H1 (cell line): ENCODE data around the gene LIMS1. TPM values are rescaled to one million over a fixed set of nuclear protein-coding genes. Genes with fewer than 3 reads are reported as not detected.
"Not testable (repeated sequence)": the region's sequence is repeated elsewhere in the genome, so short reads cannot be mapped to it uniquely, and the experiment has no call there.

ENCODE experiments used
- CTCF ChIA-PET: fragments of 300-600 bp; sonication (Branson Sonifier 250); formaldehyde crosslinking; loops from one replicate; lab custom pipeline; 2021; ENCODE audit not compliant: partially characterized antibody; lab: Charles Lee
- POLR2A ChIA-PET: fragments of 300-600 bp; sonication (Branson Sonifier 250); formaldehyde crosslinking; loops from one replicate; lab custom pipeline; 2021; ENCODE audit warnings: inconsistent platforms; ENCODE audit not compliant: partially characterized antibody; lab: Charles Lee
- DNase-seq, 2 experiments: peaks; one replicate each; pipeline versions ENCODE4 v3.0.0 to v3.0.0-alpha.2; 2010 to 2022; ENCODE audit warnings: low spot score in 2 of 2, low read depth in 1 of 2, mixed read lengths in 1 of 2
- FAIRE-seq: peaks from 2 replicates; lab custom pipeline; 2011; peaks lifted over from hg19 to GRCh38; lab: Jason Lieb, UNC
- H2AFZ ChIP-seq: 2 replicates; pipeline ENCODE4 v1.8.1; 2012; ENCODE audit warnings: low read length, inconsistent platforms
- H2AK5ac ChIP-seq: 2 replicates; pipeline ENCODE4 v1.6.1; 2013; ENCODE audit warnings: low read depth, low read length
- H2BK120ac ChIP-seq: replicated peaks from 2 replicates; pipeline ENCODE3; 2013; ENCODE audit warnings: low read depth, low read length, inconsistent platforms
- H2BK12ac ChIP-seq: 2 replicates; pipeline ENCODE4 v1.6.1; 2013; ENCODE audit warnings: low read depth, low read length
- H2BK15ac ChIP-seq: 2 replicates; pipeline ENCODE4 v1.6.1; 2013; ENCODE audit warnings: low read length
- H2BK20ac ChIP-seq: 2 replicates; pipeline ENCODE4 v1.6.1; 2013; ENCODE audit warnings: low read length
- H2BK5ac ChIP-seq: 2 replicates; pipeline ENCODE4 v1.6.1; 2013; ENCODE audit warnings: low read depth, low read length
- H3K14ac ChIP-seq: 2 replicates; pipeline ENCODE4 v1.6.1; 2013; ENCODE audit warnings: inconsistent platforms; ENCODE audit not compliant: insufficient read length
- H3K18ac ChIP-seq: 2 replicates; pipeline ENCODE4 v1.6.1; 2013; ENCODE audit warnings: low read length; ENCODE audit errors: extremely low read depth
- H3K23ac ChIP-seq: 2 replicates; pipeline ENCODE4 v1.6.1; 2013; ENCODE audit warnings: inconsistent platforms; ENCODE audit not compliant: insufficient read length
- H3K23me2 ChIP-seq: 2 replicates; pipeline ENCODE4 v1.6.1; 2013; ENCODE audit warnings: low read depth, low read length
- H3K27ac ChIP-seq: 2 replicates; pipeline ENCODE4 v1.6.1; 2011; ENCODE audit warnings: low read depth, low read length, inconsistent platforms
- H3K27me3 ChIP-seq, 4 experiments: replicated peaks in 1 of 4; 1 replicate in 1 of 4; 2 replicates in 3 of 4; pipeline versions ENCODE4 v1.6.1 to v1.8.1; 2011 to 2013; ENCODE audit warnings: low read length in 3 of 4, mild to moderate bottlenecking in 3 of 4, inconsistent platforms in 2 of 4, mixed read lengths in 2 of 4, moderate library complexity in 1 of 4; ENCODE audit not compliant: control insufficient read depth in 3 of 4, insufficient read depth in 3 of 4; ENCODE audit errors: extremely low read depth in 1 of 4
- H3K36me3 ChIP-seq, 4 experiments: 2 replicates each; pipeline versions ENCODE4 v1.6.1 to v1.8.1; 2011 to 2013; ENCODE audit warnings: mild to moderate bottlenecking in 4 of 4, low read length in 3 of 4, moderate library complexity in 2 of 4, control low read depth in 1 of 4, inconsistent platforms in 1 of 4; ENCODE audit not compliant: insufficient read depth in 4 of 4, control insufficient read depth in 2 of 4
- H3K4ac ChIP-seq: replicated peaks from 2 replicates; pipeline ENCODE3; 2013; ENCODE audit warnings: low read length, low read depth, mixed read lengths, inconsistent platforms; ENCODE audit not compliant: insufficient read length
- H3K4me1 ChIP-seq, 4 experiments: replicated peaks in 1 of 4; 1 replicate in 1 of 4; 2 replicates in 3 of 4; pipeline versions ENCODE4 v1.6.1 to v1.8.1; 2011 to 2013; ENCODE audit warnings: low read length in 3 of 4, inconsistent platforms in 2 of 4, mixed read lengths in 1 of 4; ENCODE audit not compliant: insufficient read depth in 4 of 4, control insufficient read depth in 3 of 4
- H3K4me2 ChIP-seq, 2 experiments: 2 replicates each; pipeline versions ENCODE4 v1.6.1 to v1.8.1; 2011 to 2013; ENCODE audit warnings: low read depth in 2 of 2, low read length in 2 of 2, control low read depth in 1 of 2, inconsistent platforms in 1 of 2, mild to moderate bottlenecking in 1 of 2; ENCODE audit not compliant: insufficient read depth in 1 of 2
- H3K4me3 ChIP-seq, 4 experiments: fragments of 200-600, 300-600 bp in 1 of 4; sonication (generic), shearing (Covaris generic), sonication (Bioruptor Twin) in 1 of 4; 2 replicates each; pipeline versions ENCODE4 v1.5.1 to v1.8.1; 2011 to 2016; ENCODE audit warnings: low read length in 4 of 4, low read depth in 3 of 4, control low read depth in 2 of 4, inconsistent platforms in 2 of 4, mild to moderate bottlenecking in 2 of 4, mixed read lengths in 1 of 4, moderate library complexity in 1 of 4; ENCODE audit not compliant: insufficient read depth in 2 of 4; ENCODE audit errors: extremely low read depth in 1 of 4
- H3K56ac ChIP-seq: replicated peaks from 2 replicates; pipeline ENCODE3; 2013; ENCODE audit warnings: low read depth, mild to moderate bottlenecking, mixed read lengths, low read length, inconsistent platforms; ENCODE audit not compliant: insufficient read length
- H3K79me1 ChIP-seq: 2 replicates; pipeline ENCODE4 v1.6.1; 2013; ENCODE audit warnings: low read depth, low read length, control low read depth
- H3K79me2 ChIP-seq, 2 experiments: 2 replicates each; pipeline versions ENCODE4 v1.6.1 to v1.8.1; 2012 to 2013; ENCODE audit warnings: low read length in 2 of 2, mild to moderate bottlenecking in 2 of 2, inconsistent platforms in 1 of 2; ENCODE audit not compliant: insufficient read depth in 2 of 2, control insufficient read depth in 1 of 2
- H3K9ac ChIP-seq, 4 experiments: replicated peaks in 1 of 4; 1 replicate in 1 of 4; 2 replicates in 3 of 4; pipeline versions ENCODE4 v1.6.1 to v1.8.1; 2011 to 2013; ENCODE audit warnings: low read depth in 3 of 4, low read length in 3 of 4, control low read depth in 2 of 4, mild to moderate bottlenecking in 2 of 4, moderate library complexity in 2 of 4, inconsistent platforms in 1 of 4; ENCODE audit errors: extremely low read depth in 1 of 4
- H3K9me3 ChIP-seq, 2 experiments: 2 replicates each; pipeline versions ENCODE4 v1.6.1 to v1.8.1; 2012 to 2013; ENCODE audit warnings: mild to moderate bottlenecking in 2 of 2, moderate library complexity in 2 of 2, control low read depth in 1 of 2, inconsistent platforms in 1 of 2, low read depth in 1 of 2, low read length in 1 of 2, mixed read lengths in 1 of 2; ENCODE audit not compliant: insufficient read depth in 2 of 2
- H4K20me1 ChIP-seq, 2 experiments: replicated peaks in 1 of 2; 2 replicates each; pipeline versions ENCODE3 to v1.8.1; 2011 to 2013; ENCODE audit warnings: inconsistent platforms in 2 of 2, low read length in 2 of 2, mild to moderate bottlenecking in 1 of 2; ENCODE audit not compliant: insufficient read depth in 2 of 2, control insufficient read depth in 1 of 2
- H4K5ac ChIP-seq: 2 replicates; pipeline ENCODE4 v1.6.1; 2013; ENCODE audit warnings: low read length, low read depth, mixed read lengths, inconsistent platforms; ENCODE audit not compliant: insufficient read length
- H4K8ac ChIP-seq: 2 replicates; pipeline ENCODE4 v1.8.0; 2013; ENCODE audit warnings: mild to moderate bottlenecking, moderate library complexity, low read length, inconsistent platforms; ENCODE audit not compliant: insufficient read depth; ENCODE audit errors: extremely low read depth
- H4K91ac ChIP-seq: replicated peaks from 2 replicates; pipeline ENCODE3; 2013; ENCODE audit warnings: low read length, mixed read lengths, inconsistent platforms; ENCODE audit not compliant: insufficient read length
- WGBS, 2 experiments: shearing (Covaris generic) in 1 of 2; methylation state at CpG; one replicate each; pipeline versions ENCODE4 v1.1.6 to v1.1.7; 2013 to 2015; ENCODE audit warnings: low lambda C conversion rate in 2 of 2, mixed read lengths in 2 of 2, inconsistent platforms in 1 of 2, low coverage in 1 of 2, missing lambda C conversion rate in 1 of 2; ENCODE audit not compliant: insufficient replicate concordance in 2 of 2, insufficient coverage in 1 of 2, insufficient read length in 1 of 2; ENCODE audit errors: extremely low coverage in 1 of 2, missing lambda C conversion rate in 1 of 2; 5-methylcytosine and 5-hydroxymethylcytosine counted together
- polyA plus RNA-seq, 7 experiments: library from polyadenylated mRNA; depleted of rRNA in 3 of 7; stranded (reverse) in 5 of 7; unstranded in 2 of 7; fragments of >200 nt in 5 of 7; fragments of 200-250 nt in 2 of 7; gene quantifications; 1 replicate in 5 of 7; 2 replicates in 1 of 7; 4 replicates in 1 of 7; pipeline versions ENCODE4 v1.2.1 to v1.2.3, GENCODE V29; 2011 to 2013; ENCODE audit warnings: missing spikeins in 2 of 7, mixed read lengths in 2 of 7
- total RNA-seq: library from RNA; stranded (reverse); fragmentation: NEBNext Ultra II Directional; extraction: Animal tissue kit (Norgen Biotek cat#: 25700); gene quantifications from 2 replicates; pipeline ENCODE4 v1.2.1, GENCODE V29; 2021

Gene LIMS1
- total and polyA plus RNA-seq, 2 of the 8 experiments (the other 6 are each of a cell fraction or from before 2014, with no cell fraction given): 24.1 to 36.7 TPM

DNA sequence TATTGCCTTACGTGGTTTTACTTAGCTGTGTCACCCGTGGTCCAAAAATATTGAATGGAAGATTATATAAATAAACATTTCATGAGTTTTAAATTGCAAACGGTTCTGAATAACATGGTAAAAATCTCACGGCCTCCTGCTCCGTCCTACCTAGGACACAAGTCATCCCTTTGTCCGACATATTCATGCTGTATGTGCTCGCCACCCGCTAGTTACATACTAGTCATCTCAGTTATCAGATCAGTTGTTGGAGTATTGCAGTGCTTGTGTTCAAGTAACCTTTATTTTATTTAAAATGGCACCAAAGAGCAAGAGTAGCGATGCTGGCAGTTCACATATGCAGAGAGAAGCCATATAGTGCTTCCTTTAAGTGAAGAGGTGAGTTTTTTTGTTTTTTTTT lies 191.8 kb downstream of the LIMS1 start:
- WGBS, 2 experiments: 92% methylated on average over 9 of the region's 9 CpGs; no CpG with 5 or more reads in 1 of the 2 experiments
- H4K8ac ChIP-seq, H2AFZ ChIP-seq, H3K23me2 ChIP-seq, H4K5ac ChIP-seq, H2AK5ac ChIP-seq, H3K9ac ChIP-seq, H2BK120ac ChIP-seq, H3K79me1 ChIP-seq, H4K20me1 ChIP-seq, POLR2A ChIA-PET, H3K4me1 ChIP-seq, H3K27me3 ChIP-seq, H3K4me3 ChIP-seq, H4K91ac ChIP-seq, DNase-seq, H3K14ac ChIP-seq, H3K36me3 ChIP-seq, H3K27ac ChIP-seq, H3K4ac ChIP-seq, H3K23ac ChIP-seq, H3K18ac ChIP-seq, CTCF ChIA-PET, H2BK20ac ChIP-seq, H2BK15ac ChIP-seq, FAIRE-seq, H2BK12ac ChIP-seq, H3K56ac ChIP-seq, H3K4me2 ChIP-seq, H3K9me3 ChIP-seq, H2BK5ac ChIP-seq: not testable (repeated sequence)
- peaks cover 6 to 70% of the 10 kb centered on the region in 2 experiments; a peak in 3 of 4 replicates for H3K79me2 ChIP-seq

DNA sequence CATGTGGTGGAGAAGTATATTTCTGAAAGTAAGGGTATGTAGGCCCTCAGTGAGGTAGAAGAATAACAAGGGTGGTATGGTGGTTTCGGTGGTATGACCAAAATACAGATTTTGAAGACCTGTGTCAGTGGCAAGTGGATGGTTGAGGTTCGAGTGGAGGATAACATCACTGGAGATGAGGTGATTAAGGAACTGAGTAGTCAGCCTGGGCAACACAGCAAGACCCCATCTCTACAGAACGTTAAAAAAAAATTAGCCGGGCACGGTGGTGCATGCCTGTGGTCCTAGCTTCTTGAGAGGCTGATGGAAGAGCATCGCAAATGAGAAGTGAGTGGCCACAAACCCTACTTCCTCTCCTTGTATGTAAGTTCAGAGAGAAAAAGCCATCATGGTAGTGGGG lies 200.4 kb downstream of the LIMS1 start:
- 88% methylated on average over 6 of the region's 6 CpGs; no CpG with 5 or more reads in 1 of the 2 experiments for WGBS, 2 experiments
- H3K9me3 ChIP-seq, POLR2A ChIA-PET: not testable (repeated sequence)

More for the DNA sequence above, 200.4 kb downstream of the LIMS1 start:
- H2AK5ac ChIP-seq, H2BK15ac ChIP-seq, H3K4ac ChIP-seq, H2BK5ac ChIP-seq, CTCF ChIA-PET, DNase-seq, H2AFZ ChIP-seq, H3K79me1 ChIP-seq, H3K56ac ChIP-seq, H2BK120ac ChIP-seq, H4K8ac ChIP-seq, H3K23me2 ChIP-seq, H3K18ac ChIP-seq, H3K4me3 ChIP-seq, H3K23ac ChIP-seq, H3K4me1 ChIP-seq, H3K14ac ChIP-seq, H3K4me2 ChIP-seq, H3K27ac ChIP-seq, H4K20me1 ChIP-seq, H3K27me3 ChIP-seq, FAIRE-seq, H2BK12ac ChIP-seq, H4K5ac ChIP-seq, H3K79me2 ChIP-seq, H2BK20ac ChIP-seq, H3K9ac ChIP-seq, H4K91ac ChIP-seq: not testable (repeated sequence)
- H3K36me3 ChIP-seq: peaks cover 0 to 14% (median 8%) of the 10 kb centered on the region in 4 experiments; a peak in 4 of 8 replicates
